Thyroid gland (tissue), 4 donors: Measurements from ENCODE around the gene CNTNAP1. TPM values are rescaled to one million over a fixed set of nuclear protein-coding genes. Genes with fewer than 3 reads are reported as not detected.

ENCODE experiments used
- DNase-seq, 2 donors: peaks; one replicate each; pipeline ENCODE4 v3.0.0-alpha.2; 2019
- H3K27ac ChIP-seq, 3 donors: fragments of 200-600 bp; sonication (generic); 1 replicate in 2 of 3; 2 replicates in 1 of 3; pipeline ENCODE4 v1.5.1; 2016 to 2019; ENCODE audit warnings: mild to moderate bottlenecking in 1 of 3, moderate library complexity in 1 of 3
- H3K27me3 ChIP-seq: fragments of 200-600 bp; sonication (generic); one replicate; pipeline ENCODE4 v1.5.1; 2019
- H3K36me3 ChIP-seq, 2 donors: fragments of 200-600 bp; sonication (generic); one replicate each; pipeline ENCODE4 v1.5.1; 2016 to 2019
- H3K4me1 ChIP-seq, 2 donors: fragments of 200-600 bp; sonication (generic); one replicate each; pipeline ENCODE4 v1.5.1; 2017 to 2019
- H3K4me3 ChIP-seq, 3 donors: fragments of 200-600 bp; sonication (generic); replicated peaks in 1 of 3; 1 replicate in 2 of 3; 2 replicates in 1 of 3; pipeline ENCODE4 v1.5.1; 2016; ENCODE audit warnings: mild to moderate bottlenecking in 1 of 3
- H3K9me3 ChIP-seq: fragments of 200-600 bp; sonication (generic); one replicate; pipeline ENCODE4 v1.5.1; 2017
- CTCF ChIP-seq, 6 experiments: fragments of 200-600 bp in 3 of 6; fragments of 450-650 bp in 3 of 6; sonication (generic) in 3 of 6; IDR thresholded peaks; one replicate each; pipeline ENCODE4 v1.5.1; 2016 to 2019; ENCODE audit warnings: antibody characterized with exemption in 6 of 6, mild to moderate bottlenecking in 2 of 6, inconsistent platforms in 1 of 6, moderate library complexity in 1 of 6
- POLR2A ChIP-seq, 2 donors: fragments of 450-650 bp; IDR thresholded peaks; one replicate each; pipeline ENCODE4 v1.6.1; 2017; ENCODE audit warnings: antibody characterized with exemption in 2 of 2, mild to moderate bottlenecking in 2 of 2, moderate library complexity in 1 of 2
- WGBS, 2 donors: methylation state at CpG; one replicate each; pipeline ENCODE4 v1.1.5; 2017; 5-methylcytosine and 5-hydroxymethylcytosine counted together
- intact Hi-C: fragments of 100-400 bp; cut with DNase I; formaldehyde crosslinking; loops from one replicate; pipeline ENCODE4 v1.15.1; 2023
- total RNA-seq, 4 donors: library from RNA; depleted of rRNA; stranded (reverse); fragments of >200 nt; gene quantifications; one replicate each; pipeline ENCODE4 v1.2.3, GENCODE V29; 2016

Gene CNTNAP1
- total RNA-seq, 4 donors from 2014 or later: 2.3 to 4.2 (median 2.5) TPM

GRCh38 chr17:42682722-42683403 is 532 bp downstream of the CNTNAP1 start:
- TF ChIP-seq POLR2A (IDR thresholded peaks at IDR 0.05) (no peak), CTCF (IDR thresholded peaks at IDR 0.05) (no peak)
- intact Hi-C loops: no loop called here
- H3K4me1 ChIP-seq: peaks cover 29 to 54% of the 10 kb centered on the region in 2 donors

GRCh38 chr17:42683407-42684034 is 1.2 kb downstream of the CNTNAP1 start:
- TF ChIP-seq CTCF (IDR thresholded peaks at IDR 0.05) (no peak), POLR2A (IDR thresholded peaks at IDR 0.05) (no peak)
- Histone ChIP-seq H3K36me3 (no peaks in the 10 kb centered on the region), H3K4me3 (no peak overlapping the region), H3K27me3 (no peaks in the 10 kb centered on the region), H3K4me1 (peaks cover 27 to 53% of the 10 kb centered on the region in 2 donors), H3K27ac (no peak overlapping the region), H3K9me3 (no peaks in the 10 kb centered on the region)
- peak; percentile 31 to 43 for DNase-seq
- 14 to 16% methylated on average over 10 to 16 of the region's 25 CpGs for WGBS, 2 donors
- intact Hi-C loops: no loop called here

More at GRCh38 chr17:42682722-42683403, 532 bp downstream of the CNTNAP1 start:
- 2 to 4% methylated on average over 12 to 27 of the region's 34 CpGs for WGBS, 2 donors
- Histone ChIP-seq H3K4me3 (peak overlapping the region in 1 of 3 donors; percentile 16), H3K27me3 (no peaks in the 10 kb centered on the region), H3K36me3 (no peaks in the 10 kb centered on the region), H3K27ac (peak overlapping the region in 2 of 3 donors; percentile 29 to 39), H3K9me3 (no peaks in the 10 kb centered on the region)
- DNase-seq: no peak

GRCh38 chr17:42684929-42685556 is 2.7 kb downstream of the CNTNAP1 start:
- Histone ChIP-seq H3K4me3 (no peak overlapping the region), H3K27me3 (no peaks in the 10 kb centered on the region), H3K4me1 (peaks cover 13 to 38% of the 10 kb centered on the region in 2 donors), H3K27ac (no peak overlapping the region), H3K36me3 (no peaks in the 10 kb centered on the region), H3K9me3 (no peaks in the 10 kb centered on the region)
- no peak for DNase-seq
- intact Hi-C loops: no loop called here
- TF ChIP-seq POLR2A (IDR thresholded peaks at IDR 0.05): no peak
- no peak for TF ChIP-seq CTCF (IDR thresholded peaks at IDR 0.05)
- 50 to 60% methylated on average over 23 to 37 of the region's 50 CpGs for WGBS, 2 donors

GRCh38 chr17:42685831-42686230 is 3.5 kb downstream of the CNTNAP1 start:
- 60 to 78% methylated on average over 14 of the region's 14 CpGs for WGBS, 2 donors
- TF ChIP-seq POLR2A (IDR thresholded peaks at IDR 0.05) (no peak), CTCF (IDR thresholded peaks at IDR 0.05) (no peak)
- no peaks in the 10 kb centered on the region for H3K36me3 ChIP-seq
- H3K4me3 ChIP-seq: no peak overlapping the region
- no peaks in the 10 kb centered on the region for H3K27me3 ChIP-seq
- intact Hi-C loops: no loop called here
- DNase-seq: no peak
- no peak overlapping the region for H3K27ac ChIP-seq
- H3K9me3 ChIP-seq: no peaks in the 10 kb centered on the region
- H3K4me1 ChIP-seq: peaks cover 12 to 33% of the 10 kb centered on the region in 2 donors
